Loucy (cell line): Measurements from ENCODE around the gene S100G.

Source experiments
- H2AFZ ChIP-seq: fragments of 200-600 bp; sonication (generic); 2 replicates; pipeline ENCODE4 v1.6.0; 2016; ENCODE audit warnings: antibody characterized with exemption, mild to moderate bottlenecking, low read length, moderate library complexity
- H3F3A ChIP-seq: fragments of 200-600 bp; 2 replicates; pipeline ENCODE4 v1.6.0; 2016; ENCODE audit warnings: antibody characterized with exemption, low read depth, mild to moderate bottlenecking
- H3K27me3 ChIP-seq: fragments of 200-600 bp; sonication (generic); 2 replicates; pipeline ENCODE4 v1.6.1; 2014; ENCODE audit warnings: low read length, mild to moderate bottlenecking; ENCODE audit not compliant: insufficient read depth, poor library complexity, severe bottlenecking
- H3K36me3 ChIP-seq: fragments of 200-600 bp; sonication (generic); 2 replicates; pipeline ENCODE4 v1.6.1; 2016; ENCODE audit warnings: low read length; ENCODE audit not compliant: insufficient read depth
- H3K4me1 ChIP-seq: fragments of 200-600 bp; sonication (generic); 2 replicates; pipeline ENCODE4 v1.5.1; 2014; ENCODE audit warnings: low read length, mild to moderate bottlenecking; ENCODE audit not compliant: insufficient read depth, poor library complexity, severe bottlenecking
- H3K4me2 ChIP-seq: fragments of 200-600 bp; sonication (generic); 2 replicates; pipeline ENCODE4 v1.6.0; 2014; ENCODE audit warnings: antibody characterized with exemption, low read length, low read depth, mild to moderate bottlenecking; ENCODE audit not compliant: poor library complexity, severe bottlenecking
- H3K4me3 ChIP-seq: fragments of 200-600 bp; sonication (generic); 2 replicates; pipeline ENCODE4 v1.5.1; 2014; ENCODE audit warnings: low read length, mild to moderate bottlenecking, mixed read lengths; ENCODE audit not compliant: poor library complexity, severe bottlenecking
- H3K79me2 ChIP-seq: fragments of 200-600 bp; sonication (generic); 2 replicates; pipeline ENCODE4 v1.6.1; 2014; ENCODE audit warnings: low read length; ENCODE audit not compliant: insufficient read depth
- H3K9ac ChIP-seq: fragments of 200-600 bp; sonication (generic); 2 replicates; pipeline ENCODE4 v1.6.0; 2014; ENCODE audit warnings: mild to moderate bottlenecking, low read depth, low read length, moderate library complexity; ENCODE audit not compliant: poor library complexity, severe bottlenecking
- H3K9me2 ChIP-seq: fragments of 200-600 bp; sonication (generic); replicated peaks from 2 replicates; pipeline ENCODE4 v1.6.1; 2016; ENCODE audit warnings: low read depth, low read length, mixed read lengths
- H3K9me3 ChIP-seq: fragments of 200-600 bp; sonication (generic); 2 replicates; pipeline ENCODE4 v1.6.1; 2014; ENCODE audit warnings: mild to moderate bottlenecking, antibody characterized with exemption, low read length, low read depth; ENCODE audit not compliant: insufficient read depth
- H4K20me1 ChIP-seq: fragments of 200-600 bp; sonication (generic); 2 replicates; pipeline ENCODE4 v1.6.0; 2014; ENCODE audit warnings: antibody characterized with exemption, low read length, mild to moderate bottlenecking; ENCODE audit not compliant: insufficient read depth, poor library complexity, severe bottlenecking
- CTCF ChIP-seq: fragments of 200-600 bp; sonication (generic); conservative IDR thresholded peaks from 2 replicates; pipeline ENCODE4 v1.5.1; 2014; ENCODE audit warnings: mild to moderate bottlenecking, antibody characterized with exemption, low read length
- EZH2phosphoT487 ChIP-seq: fragments of 200-600 bp; IDR thresholded peaks from 2 replicates; pipeline ENCODE4 v1.6.1; 2018; ENCODE audit warnings: antibody characterized with exemption, mild to moderate bottlenecking, moderate library complexity, borderline replicate concordance

Gene S100G

GRCh38 chrX:16633754-16634153 lies 16.2 kb upstream of the S100G start:
- Histone ChIP-seq H3K4me2 (no peak overlapping the region), H3K36me3 (no peaks in the 10 kb centered on the region), H3K9me2 (no peaks in the 10 kb centered on the region), H3F3A (no peaks in the 10 kb centered on the region), H3K27me3 (no peaks in the 10 kb centered on the region), H3K9me3 (no peaks in the 10 kb centered on the region), H3K4me3 (no peak overlapping the region), H2AFZ (no peak overlapping the region), H3K79me2 (no peaks in the 10 kb centered on the region), H3K9ac (no peak overlapping the region), H4K20me1 (no peaks in the 10 kb centered on the region), H3K4me1 (peaks cover 6% of the 10 kb centered on the region)
- no peak for TF ChIP-seq EZH2phosphoT487
- no peak for TF ChIP-seq CTCF

GRCh38 chrX:16635040-16635439 lies 14.9 kb upstream of the S100G start:
- Histone ChIP-seq H3K27me3 (no peaks in the 10 kb centered on the region), H3K9me2 (no peaks in the 10 kb centered on the region), H3K79me2 (no peaks in the 10 kb centered on the region), H3K36me3 (no peaks in the 10 kb centered on the region), H3K9ac (no peak overlapping the region), H3K4me2 (no peak overlapping the region), H3K9me3 (no peaks in the 10 kb centered on the region), H2AFZ (no peak overlapping the region), H3F3A (no peaks in the 10 kb centered on the region), H3K4me1 (peaks cover 6% of the 10 kb centered on the region), H4K20me1 (no peaks in the 10 kb centered on the region), H3K4me3 (no peak overlapping the region)
- TF ChIP-seq EZH2phosphoT487 (no peak), CTCF (no peak)

- peaks cover 6% of the 10 kb centered on the region for H3K4me1 ChIP-seq
- H4K20me1 ChIP-seq, result no peaks in the 10 kb centered on the region
- no peaks in the 10 kb centered on the region for H3K9me2 ChIP-seq
- no peaks in the 10 kb centered on the region for H3K79me2 ChIP-seq
- no peaks in the 10 kb centered on the region for H3K9me3 ChIP-seq
- H3K4me2 ChIP-seq, result no peak overlapping the region
- no peaks in the 10 kb centered on the region for H3K36me3 ChIP-seq
- TF ChIP-seq EZH2phosphoT487 (no peak), CTCF (no peak)
- no peaks in the 10 kb centered on the region for H3F3A ChIP-seq
- no peak overlapping the region for H2AFZ ChIP-seq
- H3K9ac ChIP-seq, result no peak overlapping the region
- H3K4me3 ChIP-seq, result no peak overlapping the region
- H3K27me3 ChIP-seq, result no peaks in the 10 kb centered on the region
These were observed 14.4 kb upstream of the S100G start for GRCh38 chrX:16635596-16635995.
